Upper lobe of left lung (tissue), 6 donors: ENCODE data around the gene PRXL2A. TPM values are rescaled to one million over a fixed set of nuclear protein-coding genes. Genes with fewer than 3 reads are reported as not detected.

Source experiments
- ATAC-seq, 2 donors: fragments of 200-7000 bp; cut with Tn5 transposase; one replicate each; pipeline ENCODE4 v1.9.1; 2022; ENCODE audit warnings: mild to moderate bottlenecking in 2 of 2, moderate library complexity in 2 of 2; ENCODE audit not compliant: low FRiP score in 2 of 2
- DNase-seq, 2 donors: peaks; one replicate each; pipeline ENCODE4 v3.0.0-alpha.2; 2019 to 2020
- H3K27ac ChIP-seq, 4 donors: fragments of 200-600 bp; sonication (generic); one replicate each; pipeline ENCODE4 v1.5.1; 2016 to 2019
- H3K27me3 ChIP-seq, 4 donors: fragments of 200-600 bp; sonication (generic); one replicate each; pipeline ENCODE4 v1.5.1; 2017 to 2019
- H3K36me3 ChIP-seq, 4 donors: fragments of 200-600 bp; sonication (generic); one replicate each; pipeline ENCODE4 v1.5.1; 2016 to 2019
- H3K4me1 ChIP-seq, 4 donors: fragments of 200-600 bp; sonication (generic); one replicate each; pipeline ENCODE4 v1.5.1; 2018 to 2019
- H3K4me3 ChIP-seq, 4 donors: fragments of 200-600 bp; sonication (generic); one replicate each; pipeline ENCODE4 v1.5.1; 2017 to 2019; ENCODE audit warnings: mild to moderate bottlenecking in 2 of 4, moderate library complexity in 1 of 4
- H3K9me3 ChIP-seq, 4 donors: fragments of 200-600 bp; sonication (generic); one replicate each; pipeline ENCODE4 v1.5.1; 2018 to 2019
- EP300 ChIP-seq, 4 donors: sonication (generic); formaldehyde crosslinking; IDR thresholded peaks; one replicate each; pipeline ENCODE4 v1.5.1; 2017; ENCODE audit warnings: antibody characterized with exemption in 4 of 4, control low read depth in 2 of 4
- POLR2A ChIP-seq, 4 donors: fragments of 450-650 bp; IDR thresholded peaks; one replicate each; pipeline ENCODE4 v1.5.1; 2016 to 2017; ENCODE audit warnings: antibody characterized with exemption in 4 of 4, mild to moderate bottlenecking in 2 of 4
- POLR2AphosphoS5 ChIP-seq, 2 donors: sonication (generic); formaldehyde crosslinking; IDR thresholded peaks; one replicate each; pipeline ENCODE4 v1.5.1; 2017; ENCODE audit warnings: antibody characterized with exemption in 2 of 2
- WGBS, 2 donors: methylation state at CpG; one replicate each; pipeline ENCODE4 v1.1.5; 2017 to 2018; 5-methylcytosine and 5-hydroxymethylcytosine counted together
- total RNA-seq, 6 donors: library from RNA; depleted of rRNA in 4 of 6; stranded (reverse); fragments of >200 nt in 4 of 6; gene quantifications; one replicate each; pipeline versions ENCODE4 v1.1.0 to v1.2.1, GENCODE V29; 2016 to 2021
- TF ChIP-seq, protein P1 (sequence below), 6 experiments: fragments of 450-650 bp in 4 of 6; fragments of 200-600 bp in 2 of 6; sonication (generic) in 2 of 6; IDR thresholded peaks; one replicate each; pipeline ENCODE4 v1.5.1; 2016 to 2019; ENCODE audit warnings: antibody characterized with exemption in 6 of 6
- donor health status: DM: no; HTN: no; CAD: no; lungs with moderate emphysema.
- donor health status: DM: no; HTN: yes; CAD: no; lungs with severe emphysema.

The PRXL2A gene
- total RNA-seq, 6 donors from 2014 or later, result 19.9 to 46.0 (median 33.2) TPM

DNA sequence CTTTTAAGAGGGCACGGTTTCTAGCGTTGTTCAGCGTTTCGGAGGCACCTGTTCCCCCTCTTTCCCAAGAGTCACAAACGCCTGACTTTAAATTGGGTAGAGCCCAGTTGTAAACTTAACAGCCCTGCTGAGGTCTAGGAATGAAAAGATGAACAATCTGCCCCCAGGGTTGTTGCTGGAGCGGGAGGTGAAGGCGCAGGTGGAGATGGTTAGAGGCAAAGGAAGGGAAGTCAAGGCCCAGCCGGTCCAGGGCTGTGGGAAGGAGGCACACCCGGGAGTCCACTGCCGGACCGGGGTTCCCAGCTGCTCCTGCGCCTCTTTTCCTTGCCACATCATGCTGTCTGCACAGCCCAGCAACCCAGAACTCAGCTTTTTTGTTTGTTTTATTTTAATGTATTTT lies 770 bp downstream of the PRXL2A start:
- Histone ChIP-seq H3K4me1 (peaks cover 10 to 35% (median 17%) of the 10 kb centered on the region in 4 donors), H3K36me3 (no peaks in the 10 kb centered on the region), H3K27ac (peak overlapping the region in 2 of 4 donors; percentile 68 to 84), H3K4me3 (peak overlapping the region in 3 of 4 donors; percentile 70 to 87 (median 84)), H3K9me3 (no peaks in the 10 kb centered on the region), H3K27me3 (no peaks in the 10 kb centered on the region)
- TF ChIP-seq, protein P1, sequence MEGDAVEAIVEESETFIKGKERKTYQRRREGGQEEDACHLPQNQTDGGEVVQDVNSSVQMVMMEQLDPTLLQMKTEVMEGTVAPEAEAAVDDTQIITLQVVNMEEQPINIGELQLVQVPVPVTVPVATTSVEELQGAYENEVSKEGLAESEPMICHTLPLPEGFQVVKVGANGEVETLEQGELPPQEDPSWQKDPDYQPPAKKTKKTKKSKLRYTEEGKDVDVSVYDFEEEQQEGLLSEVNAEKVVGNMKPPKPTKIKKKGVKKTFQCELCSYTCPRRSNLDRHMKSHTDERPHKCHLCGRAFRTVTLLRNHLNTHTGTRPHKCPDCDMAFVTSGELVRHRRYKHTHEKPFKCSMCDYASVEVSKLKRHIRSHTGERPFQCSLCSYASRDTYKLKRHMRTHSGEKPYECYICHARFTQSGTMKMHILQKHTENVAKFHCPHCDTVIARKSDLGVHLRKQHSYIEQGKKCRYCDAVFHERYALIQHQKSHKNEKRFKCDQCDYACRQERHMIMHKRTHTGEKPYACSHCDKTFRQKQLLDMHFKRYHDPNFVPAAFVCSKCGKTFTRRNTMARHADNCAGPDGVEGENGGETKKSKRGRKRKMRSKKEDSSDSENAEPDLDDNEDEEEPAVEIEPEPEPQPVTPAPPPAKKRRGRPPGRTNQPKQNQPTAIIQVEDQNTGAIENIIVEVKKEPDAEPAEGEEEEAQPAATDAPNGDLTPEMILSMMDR (IDR thresholded peaks at IDR 0.05), result no peak
- TF ChIP-seq POLR2A (IDR thresholded peaks at IDR 0.05) (no peak), POLR2AphosphoS5 (IDR thresholded peaks at IDR 0.05) (no peak), EP300 (IDR thresholded peaks at IDR 0.05) (no peak)
- DNase-seq (peak in 1 of 2 donors; percentile 20), ATAC-seq (no peak)
- 38 to 53% methylated on average over 12 of the region's 12 CpGs for WGBS, 2 donors

DNA sequence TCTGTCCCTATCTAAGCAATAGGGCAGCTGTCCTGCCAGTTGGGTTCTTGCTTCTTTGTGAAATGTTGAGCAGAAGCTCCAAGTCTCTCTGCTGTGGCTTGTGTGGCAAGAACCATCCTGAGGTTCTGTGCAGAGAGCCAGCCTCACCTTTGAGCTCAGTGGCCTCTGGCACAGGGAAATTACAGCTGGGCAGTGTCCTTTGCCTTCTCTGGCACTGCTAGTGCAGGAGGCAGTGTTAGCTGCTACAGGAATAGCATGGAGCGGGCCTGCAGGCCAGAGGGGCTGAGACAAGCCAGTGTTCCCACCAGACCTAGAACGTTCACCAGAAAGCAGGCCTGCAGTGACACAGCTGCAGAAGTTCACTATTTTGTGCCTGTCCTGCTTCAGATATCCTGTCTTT lies 1.8 kb downstream of the PRXL2A start:
- TF ChIP-seq EP300 (IDR thresholded peaks at IDR 0.05), result no peak
- no peak for TF ChIP-seq POLR2A (IDR thresholded peaks at IDR 0.05)
- TF ChIP-seq POLR2AphosphoS5 (IDR thresholded peaks at IDR 0.05), result no peak
- TF ChIP-seq, protein P1 (IDR thresholded peaks at IDR 0.05), result no peak
- H3K4me1 ChIP-seq, result peaks cover 10 to 45% (median 17%) of the 10 kb centered on the region in 4 donors
- H3K9me3 ChIP-seq, result no peaks in the 10 kb centered on the region
- no peak for ATAC-seq
- no peak for DNase-seq
- no peak overlapping the region for H3K27ac ChIP-seq
- no peaks in the 10 kb centered on the region for H3K36me3 ChIP-seq
- no peak overlapping the region for H3K4me3 ChIP-seq
- 70 to 92% methylated on average over 2 of the region's 2 CpGs for WGBS, 2 donors
- H3K27me3 ChIP-seq, result no peaks in the 10 kb centered on the region

DNA sequence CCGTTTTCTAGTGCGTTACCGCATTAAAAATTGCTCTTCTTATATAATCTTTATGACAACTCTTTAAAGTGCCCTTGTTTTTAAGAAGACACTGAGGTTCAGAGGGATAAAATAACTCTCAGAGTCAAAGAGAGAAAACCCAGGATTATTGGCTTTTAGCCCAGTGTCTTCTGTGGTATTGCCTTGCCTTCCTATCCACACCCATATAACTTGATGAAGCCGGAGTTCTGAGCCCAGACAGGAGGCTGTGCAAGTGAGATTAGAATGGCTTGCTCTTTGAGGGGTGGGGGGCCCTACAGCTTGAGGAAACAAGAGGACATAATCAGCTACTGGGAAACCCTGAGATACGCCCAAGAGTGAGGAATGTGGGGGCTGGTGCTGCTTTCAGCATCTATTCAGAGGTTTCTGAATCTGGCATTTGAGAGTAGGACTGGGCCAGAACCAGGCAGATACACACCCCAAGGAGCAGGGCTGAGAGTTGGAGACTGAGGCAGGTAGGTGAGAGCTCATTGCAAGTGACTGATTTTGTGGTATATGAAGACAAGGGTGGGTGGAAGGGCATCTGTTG lies 2.3 kb downstream of the PRXL2A start:
- Histone ChIP-seq H3K4me3 (no peak overlapping the region), H3K27ac (no peak overlapping the region), H3K27me3 (no peaks in the 10 kb centered on the region), H3K9me3 (no peaks in the 10 kb centered on the region), H3K36me3 (no peaks in the 10 kb centered on the region), H3K4me1 (peaks cover 10 to 46% (median 17%) of the 10 kb centered on the region in 4 donors)
- 83 to 87% methylated on average over 5 of the region's 5 CpGs for WGBS, 2 donors
- ATAC-seq (no peak), DNase-seq (no peak)
- TF ChIP-seq POLR2A (IDR thresholded peaks at IDR 0.05) (no peak), POLR2AphosphoS5 (IDR thresholded peaks at IDR 0.05) (no peak), EP300 (IDR thresholded peaks at IDR 0.05) (no peak)
- TF ChIP-seq, protein P1 (IDR thresholded peaks at IDR 0.05), result no peak

DNA sequence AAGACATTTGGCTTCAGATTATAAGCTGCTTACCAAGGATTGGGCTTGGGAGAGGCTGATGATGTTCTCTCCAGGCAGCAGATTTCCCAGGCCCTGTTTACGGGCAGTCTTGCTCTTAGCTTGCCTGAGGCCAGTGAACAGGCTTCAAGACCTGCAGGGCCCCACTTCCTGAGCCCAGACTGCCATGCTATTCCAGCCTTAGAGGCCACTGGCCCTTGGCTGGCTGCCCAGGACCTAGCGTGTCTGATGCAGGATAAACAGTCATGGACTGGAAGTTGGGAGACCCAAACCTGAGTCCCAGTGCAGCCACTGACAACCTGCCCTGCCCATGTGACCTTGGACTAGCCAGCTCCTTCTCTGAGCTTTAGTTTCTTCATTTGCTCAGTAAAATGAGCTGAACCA lies 2.9 kb downstream of the PRXL2A start:
- Histone ChIP-seq H3K4me3 (no peak overlapping the region), H3K27ac (no peak overlapping the region), H3K9me3 (no peaks in the 10 kb centered on the region), H3K36me3 (no peaks in the 10 kb centered on the region), H3K4me1 (peaks cover 10 to 52% (median 17%) of the 10 kb centered on the region in 4 donors), H3K27me3 (no peaks in the 10 kb centered on the region)
- DNase-seq (no peak), ATAC-seq (no peak)
- 67 to 80% methylated on average over 1 to 2 of the region's 2 CpGs for WGBS, 2 donors
- no peak for TF ChIP-seq EP300 (IDR thresholded peaks at IDR 0.05)
- no peak for TF ChIP-seq POLR2A (IDR thresholded peaks at IDR 0.05)
- TF ChIP-seq POLR2AphosphoS5 (IDR thresholded peaks at IDR 0.05), result no peak
- TF ChIP-seq, protein P1 (IDR thresholded peaks at IDR 0.05), result no peak

DNA sequence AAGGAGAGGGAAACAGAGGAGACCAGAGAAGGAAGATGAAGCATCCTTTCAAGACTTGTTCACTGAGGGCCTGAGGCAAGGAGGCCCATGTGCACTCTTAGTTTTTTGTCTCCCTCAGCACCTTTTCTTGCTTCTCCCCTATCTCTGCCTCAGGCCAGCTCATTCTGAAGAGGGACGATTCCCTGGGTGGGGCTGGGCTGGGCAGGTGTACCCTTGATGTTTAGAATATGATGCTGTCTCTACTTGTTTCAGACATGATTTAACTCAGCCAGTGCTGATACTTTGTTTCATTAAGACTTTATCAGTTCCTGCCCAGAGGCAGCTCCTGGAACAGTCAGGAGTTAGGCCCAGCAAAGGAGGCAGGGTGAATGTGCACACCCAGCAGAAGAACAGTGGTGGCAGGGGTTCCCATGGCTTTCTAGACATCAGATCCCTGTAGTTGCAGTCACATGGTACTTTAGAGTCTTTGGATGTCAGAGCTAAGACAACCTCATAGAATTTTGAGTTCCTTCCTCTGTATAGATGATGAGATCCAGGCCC lies 3.4 kb downstream of the PRXL2A start:
- Histone ChIP-seq H3K27ac (no peak overlapping the region), H3K27me3 (no peaks in the 10 kb centered on the region), H3K36me3 (no peaks in the 10 kb centered on the region), H3K4me3 (no peak overlapping the region), H3K4me1 (peaks cover 10 to 55% (median 17%) of the 10 kb centered on the region in 4 donors), H3K9me3 (no peaks in the 10 kb centered on the region)
- ATAC-seq (no peak), DNase-seq (no peak)
- 83 to 89% methylated on average over 1 of the region's 1 CpG for WGBS, 2 donors
- TF ChIP-seq POLR2A (IDR thresholded peaks at IDR 0.05) (no peak), POLR2AphosphoS5 (IDR thresholded peaks at IDR 0.05) (no peak)
- TF ChIP-seq, protein P1 (IDR thresholded peaks at IDR 0.05), result no peak
